ENCODE results near the gene OLFML2A.
A peak's percentile ranks its signal among the peaks of the same experiment; 100 is the strongest.

DNA sequence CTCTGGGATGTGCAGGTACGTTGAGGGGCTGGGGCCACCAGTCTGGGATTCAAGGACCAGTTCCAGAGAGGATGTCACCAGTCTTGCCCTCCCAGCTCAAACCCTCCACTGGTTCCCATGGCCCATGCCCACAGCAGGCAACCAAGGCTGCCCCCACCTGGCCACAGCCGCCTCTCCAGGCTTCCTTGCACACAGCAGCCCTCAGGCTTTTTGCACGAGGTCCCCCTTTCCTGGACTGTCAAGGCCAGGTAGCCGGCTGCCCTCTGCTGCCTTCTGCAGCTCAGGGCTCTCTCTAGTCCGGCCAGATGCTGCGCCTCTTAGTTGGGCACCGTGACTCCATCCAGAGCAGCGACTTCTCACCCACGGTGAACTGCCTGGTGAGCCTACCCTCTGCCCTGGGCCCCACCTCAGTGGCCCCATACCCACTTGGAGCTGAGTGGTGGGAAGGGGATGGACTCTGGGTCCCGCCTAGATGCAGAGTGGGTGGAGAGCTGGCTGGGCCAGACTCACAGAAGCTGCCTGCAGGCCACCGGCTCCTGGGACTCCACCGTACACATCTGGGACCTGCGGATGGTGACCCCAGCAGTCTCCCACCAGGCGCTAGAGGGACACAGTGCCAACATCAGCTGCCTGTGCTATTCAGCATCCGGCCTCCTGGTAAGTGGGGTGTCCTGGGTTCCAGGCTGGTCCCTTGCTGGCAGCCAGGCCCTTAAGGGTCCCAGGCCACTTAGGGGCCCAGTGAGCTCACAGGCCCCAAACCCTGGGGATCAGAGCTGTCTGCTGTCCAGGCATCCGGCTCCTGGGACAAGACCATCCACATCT, 79.2 kb downstream of the OLFML2A start:
- TF ChIP-seq, protein P1, sequence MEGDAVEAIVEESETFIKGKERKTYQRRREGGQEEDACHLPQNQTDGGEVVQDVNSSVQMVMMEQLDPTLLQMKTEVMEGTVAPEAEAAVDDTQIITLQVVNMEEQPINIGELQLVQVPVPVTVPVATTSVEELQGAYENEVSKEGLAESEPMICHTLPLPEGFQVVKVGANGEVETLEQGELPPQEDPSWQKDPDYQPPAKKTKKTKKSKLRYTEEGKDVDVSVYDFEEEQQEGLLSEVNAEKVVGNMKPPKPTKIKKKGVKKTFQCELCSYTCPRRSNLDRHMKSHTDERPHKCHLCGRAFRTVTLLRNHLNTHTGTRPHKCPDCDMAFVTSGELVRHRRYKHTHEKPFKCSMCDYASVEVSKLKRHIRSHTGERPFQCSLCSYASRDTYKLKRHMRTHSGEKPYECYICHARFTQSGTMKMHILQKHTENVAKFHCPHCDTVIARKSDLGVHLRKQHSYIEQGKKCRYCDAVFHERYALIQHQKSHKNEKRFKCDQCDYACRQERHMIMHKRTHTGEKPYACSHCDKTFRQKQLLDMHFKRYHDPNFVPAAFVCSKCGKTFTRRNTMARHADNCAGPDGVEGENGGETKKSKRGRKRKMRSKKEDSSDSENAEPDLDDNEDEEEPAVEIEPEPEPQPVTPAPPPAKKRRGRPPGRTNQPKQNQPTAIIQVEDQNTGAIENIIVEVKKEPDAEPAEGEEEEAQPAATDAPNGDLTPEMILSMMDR (IDR thresholded peaks at IDR 0.05), result peak in 3 of 4 donors; percentile 17 to 31 (median 23)
- no peak for TF ChIP-seq POLR2A (IDR thresholded peaks at IDR 0.05)
